MG63 (cell line): ENCODE measurements around the gene UGT1A1. TPM values are rescaled to one million over a fixed set of nuclear protein-coding genes. Genes with fewer than 3 reads are reported as not detected.
"Not testable (repeated sequence)": the region's sequence is repeated elsewhere in the genome, so short reads cannot be mapped to it uniquely, and the experiment has no call there.

Experiments used
- DNase-seq: peaks from one replicate; pipeline ENCODE4 v3.0.0-alpha.2; 2020
- H3K27me3 ChIP-seq: fragments of 250-450 bp; sonication (Bioruptor Pico); 2 replicates; pipeline ENCODE4 v1.5.1; 2020; ENCODE audit warnings: mild to moderate bottlenecking, moderate library complexity
- H3K36me3 ChIP-seq: fragments of 250-450 bp; sonication (Bioruptor Pico); 2 replicates; pipeline ENCODE4 v1.5.1; 2020; ENCODE audit warnings: mild to moderate bottlenecking, moderate library complexity
- H3K4me3 ChIP-seq: fragments of 250-450 bp; sonication (Bioruptor Pico); 2 replicates; pipeline ENCODE4 v1.5.1; 2020; ENCODE audit warnings: mild to moderate bottlenecking, moderate library complexity
- H3K9me3 ChIP-seq: fragments of 250-450 bp; sonication (Bioruptor Pico); 2 replicates; pipeline ENCODE4 v1.5.1; 2020; ENCODE audit warnings: mild to moderate bottlenecking, moderate library complexity
- total RNA-seq: library from RNA; depleted of rRNA; stranded (reverse); fragments of >200 nt; shearing (Covaris generic); gene quantifications from 2 replicates; pipeline ENCODE4 v1.2.3, GENCODE V29; 2014; ENCODE audit warnings: low replicate concordance; rRNA removed

The UGT1A1 gene
- not detected in 2 replicates for total RNA-seq

DNA sequence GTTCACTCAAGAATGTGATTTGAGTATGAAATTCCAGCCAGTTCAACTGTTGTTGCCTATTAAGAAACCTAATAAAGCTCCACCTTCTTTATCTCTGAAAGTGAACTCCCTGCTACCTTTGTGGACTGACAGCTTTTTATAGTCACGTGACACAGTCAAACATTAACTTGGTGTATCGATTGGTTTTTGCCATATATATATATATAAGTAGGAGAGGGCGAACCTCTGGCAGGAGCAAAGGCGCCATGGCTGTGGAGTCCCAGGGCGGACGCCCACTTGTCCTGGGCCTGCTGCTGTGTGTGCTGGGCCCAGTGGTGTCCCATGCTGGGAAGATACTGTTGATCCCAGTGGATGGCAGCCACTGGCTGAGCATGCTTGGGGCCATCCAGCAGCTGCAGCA lies at the start of gene UGT1A1:
TSS of gene UGT1A1 (plus strand) at position 228 of the 400 bp plus-strand sequence. CDS start at position 246, 18 bp downstream.
- Histone ChIP-seq H3K9me3 (no peaks in the 10 kb centered on the region), H3K36me3 (no peaks in the 10 kb centered on the region), H3K27me3 (no peaks in the 10 kb centered on the region), H3K4me3 (no peak within 1 kb of the TSS)
- DNase-seq, result no peak

DNA sequence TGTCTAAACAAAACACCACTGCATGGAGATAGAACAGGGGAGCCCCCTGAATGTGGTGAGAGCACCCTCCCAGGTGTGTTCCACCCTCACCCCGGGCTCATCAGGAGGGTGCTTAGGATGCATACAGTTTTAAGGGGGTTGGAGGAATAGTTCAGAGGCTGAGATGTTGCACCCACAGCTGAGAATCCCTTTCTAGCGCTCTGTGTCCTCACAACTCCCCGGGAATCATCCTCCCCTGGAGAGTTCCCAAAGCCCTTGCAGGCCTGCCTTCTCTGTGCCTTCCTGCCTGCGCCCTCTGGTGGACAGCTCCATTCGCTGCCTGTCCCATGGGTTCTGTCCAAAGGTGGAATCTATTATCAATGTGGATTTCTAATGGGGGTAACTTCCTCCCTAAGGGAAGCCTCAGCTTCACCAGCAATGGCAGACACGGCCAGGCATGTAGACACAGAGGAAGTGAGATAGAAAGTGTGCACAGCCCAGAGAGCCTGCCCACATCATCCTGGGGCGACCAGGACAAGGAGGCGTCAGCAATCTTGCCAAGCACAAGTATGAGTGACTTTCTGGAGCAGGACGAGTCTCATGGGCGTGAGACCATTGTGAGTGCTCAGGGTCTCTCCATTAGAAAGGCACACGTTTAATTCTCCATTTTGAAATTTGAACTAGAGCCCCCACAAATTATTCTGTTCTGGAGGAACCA lies 48.6 kb upstream of the UGT1A1 start:
- no peaks in the 10 kb centered on the region for H3K36me3 ChIP-seq
- H3K4me3 ChIP-seq, result no peak overlapping the region
- no peaks in the 10 kb centered on the region for H3K9me3 ChIP-seq
- DNase-seq, result peak; percentile 84
- no peaks in the 10 kb centered on the region for H3K27me3 ChIP-seq

DNA sequence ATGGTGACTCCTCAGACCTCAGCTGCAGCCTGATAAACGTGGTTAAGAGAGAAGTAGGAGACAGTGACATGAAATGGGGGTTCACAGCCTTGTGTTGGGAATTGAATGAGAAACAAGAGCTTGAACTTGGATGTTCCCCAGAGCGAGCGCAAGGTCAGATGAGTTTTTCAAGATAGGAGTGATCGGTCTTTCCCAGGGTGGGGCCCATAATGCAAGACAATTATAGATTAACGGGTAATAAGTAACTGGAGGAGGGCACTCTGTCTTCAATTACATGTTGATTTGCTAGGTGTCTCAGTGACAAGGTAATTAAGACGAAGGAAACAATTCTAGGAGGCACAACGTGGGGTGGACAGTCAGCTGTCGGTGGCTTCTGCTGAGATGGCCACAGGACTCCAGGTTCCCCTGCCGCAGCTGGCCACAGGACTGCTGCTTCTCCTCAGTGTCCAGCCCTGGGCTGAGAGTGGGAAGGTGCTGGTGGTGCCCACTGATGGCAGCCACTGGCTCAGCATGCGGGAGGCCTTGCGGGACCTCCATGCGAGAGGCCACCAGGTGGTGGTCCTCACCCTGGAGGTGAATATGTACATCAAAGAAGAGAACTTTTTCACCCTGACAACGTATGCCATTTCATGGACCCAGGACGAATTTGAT lies 47.3 kb upstream of the UGT1A1 start, which contains the start of gene UGT1A5:
TSS of gene UGT1A5 (plus strand) at position 297 of the 651 bp plus-strand sequence. CDS start at position 382, 85 bp downstream.
- Histone ChIP-seq H3K27me3 (no peaks in the 10 kb centered on the region), H3K4me3 (no peak within 1 kb of the TSS), H3K36me3 (no peaks in the 10 kb centered on the region), H3K9me3 (no peaks in the 10 kb centered on the region)
- no peak for DNase-seq

DNA sequence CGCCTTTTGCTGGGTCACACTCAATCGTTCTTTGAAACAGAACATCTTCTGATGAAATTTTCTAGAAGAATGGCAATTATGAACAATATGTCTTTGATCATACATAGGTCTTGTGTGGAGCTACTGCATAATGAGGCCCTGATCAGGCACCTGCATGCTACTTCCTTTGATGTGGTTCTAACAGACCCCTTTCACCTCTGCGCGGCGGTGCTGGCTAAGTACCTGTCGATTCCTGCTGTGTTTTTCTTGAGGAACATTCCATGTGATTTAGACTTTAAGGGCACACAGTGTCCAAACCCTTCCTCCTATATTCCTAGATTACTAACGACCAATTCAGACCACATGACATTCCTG lies 46.8 kb upstream of the UGT1A1 start:
- Histone ChIP-seq H3K36me3 (no peaks in the 10 kb centered on the region), H3K4me3 (no peak overlapping the region)

DNA sequence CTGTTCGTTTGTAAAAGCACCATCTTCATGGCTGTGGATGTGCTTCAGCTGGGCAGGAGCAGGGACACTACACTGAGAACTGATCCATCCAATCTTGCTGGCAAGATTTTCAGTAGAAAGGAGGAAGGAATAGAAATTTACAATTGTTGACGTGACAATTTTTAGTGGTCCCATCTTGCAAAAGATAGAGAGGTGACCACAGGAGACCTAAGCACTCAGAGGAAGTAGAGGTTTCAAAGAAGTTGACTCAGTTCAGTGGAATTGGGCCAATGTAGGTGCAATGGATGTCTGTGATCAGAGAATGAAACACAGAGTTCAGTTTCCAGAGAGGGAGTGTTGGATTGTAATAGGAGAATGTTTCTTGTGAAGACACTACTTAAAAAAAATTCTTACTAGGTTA lies 45.9 kb upstream of the UGT1A1 start:
- no peaks in the 10 kb centered on the region for H3K9me3 ChIP-seq
- DNase-seq, result no peak
- H3K4me3 ChIP-seq, result no peak overlapping the region
- no peaks in the 10 kb centered on the region for H3K36me3 ChIP-seq
- H3K27me3 ChIP-seq, result no peaks in the 10 kb centered on the region

More for the DNA sequence above, 46.8 kb upstream of the UGT1A1 start:
- no peak for DNase-seq
- Histone ChIP-seq H3K27me3 (no peaks in the 10 kb centered on the region), H3K9me3 (no peaks in the 10 kb centered on the region)

DNA sequence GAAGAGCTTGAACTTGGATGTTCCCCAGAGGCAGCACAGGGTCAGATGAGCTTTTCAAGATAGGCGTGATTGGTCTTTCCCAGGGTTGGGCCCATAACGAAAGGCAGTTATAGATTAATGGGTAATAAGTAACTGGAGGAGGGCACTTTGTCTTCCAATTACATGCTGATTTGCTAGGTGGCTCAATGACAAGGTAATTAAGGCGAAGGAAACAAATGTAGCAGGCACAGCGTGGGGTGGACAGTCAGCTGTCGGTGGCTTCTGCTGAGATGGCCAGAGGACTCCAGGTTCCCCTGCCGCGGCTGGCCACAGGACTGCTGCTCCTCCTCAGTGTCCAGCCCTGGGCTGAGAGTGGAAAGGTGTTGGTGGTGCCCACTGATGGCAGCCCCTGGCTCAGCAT lies 41.5 kb upstream of the UGT1A1 start, which contains the start of gene UGT1A4:
TSS of gene UGT1A4 (plus strand) at position 185 of the 400 bp plus-strand sequence. CDS start at position 270, 85 bp downstream.
- H3K36me3 ChIP-seq, result no peaks in the 10 kb centered on the region
- no peak for DNase-seq
- no peak within 1 kb of the TSS for H3K4me3 ChIP-seq
- no peaks in the 10 kb centered on the region for H3K9me3 ChIP-seq
- no peaks in the 10 kb centered on the region for H3K27me3 ChIP-seq

DNA sequence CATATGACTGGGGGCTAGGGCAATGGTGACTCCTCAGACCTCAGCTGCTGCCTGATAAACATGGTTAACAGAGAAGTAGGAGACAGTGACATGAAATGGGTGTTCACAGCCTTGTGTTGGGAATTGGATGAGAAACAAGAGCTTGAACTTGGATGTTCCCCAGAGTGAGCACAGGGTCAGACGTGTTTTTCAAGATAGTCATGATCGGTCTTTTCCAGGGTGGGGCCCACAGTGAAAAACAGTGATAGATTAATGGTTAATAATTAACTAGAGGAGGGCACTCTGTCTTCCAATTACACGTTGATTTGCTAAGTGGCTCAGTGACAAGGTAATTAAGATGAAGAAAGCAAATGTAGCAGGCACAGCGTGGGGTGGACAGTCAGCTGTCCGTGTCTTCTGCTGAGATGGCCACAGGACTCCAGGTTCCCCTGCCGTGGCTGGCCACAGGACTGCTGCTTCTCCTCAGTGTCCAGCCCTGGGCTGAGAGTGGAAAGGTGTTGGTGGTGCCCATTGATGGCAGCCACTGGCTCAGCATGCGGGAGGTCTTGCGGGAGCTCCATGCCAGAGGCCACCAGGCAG lies 31.3 kb upstream of the UGT1A1 start, which contains the start of gene UGT1A3:
TSS of gene UGT1A3 (plus strand) at position 320 of the 579 bp plus-strand sequence. CDS start at position 405, 85 bp downstream.
- H3K9me3 ChIP-seq, result no peaks in the 10 kb centered on the region
- no peak for DNase-seq

DNA sequence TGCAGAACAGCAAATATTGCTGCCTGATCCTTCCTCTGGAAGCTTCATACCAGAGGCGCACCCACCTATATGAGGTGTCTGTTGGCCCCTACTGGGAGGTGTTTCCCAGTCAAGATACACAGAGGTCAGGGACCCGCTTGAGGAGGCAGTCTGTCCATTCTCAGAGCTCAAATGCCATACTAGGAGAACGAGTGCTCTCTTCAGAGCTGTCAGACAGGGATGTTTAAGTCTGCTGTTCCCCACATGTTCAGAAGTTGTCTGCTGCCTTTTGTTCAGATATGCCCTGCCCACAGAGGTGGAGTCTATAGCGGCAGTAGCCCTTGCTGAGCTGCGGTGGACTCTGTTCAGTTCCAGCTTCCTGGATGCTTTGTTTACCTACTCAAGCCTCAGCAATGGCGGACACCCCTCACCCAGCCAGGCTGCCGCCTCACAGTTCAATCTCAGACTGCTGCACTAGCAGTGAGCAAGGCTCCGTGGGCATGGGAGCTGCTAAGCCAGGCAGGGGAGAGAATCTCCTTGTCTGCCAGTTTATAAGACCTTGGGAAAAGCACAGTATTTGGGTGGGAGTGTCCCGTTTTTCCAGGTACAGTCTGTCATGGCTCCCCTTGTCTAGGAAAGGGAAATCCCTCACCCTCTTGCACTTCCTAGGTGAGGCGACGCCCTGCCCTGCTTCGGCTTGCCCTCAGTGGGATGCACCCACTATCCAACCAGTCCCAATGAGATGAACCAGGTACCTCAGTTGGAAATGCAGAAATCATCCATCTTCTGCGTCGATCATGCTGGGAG lies 23.0 kb upstream of the UGT1A1 start:
- H3K36me3 ChIP-seq, DNase-seq, H3K9me3 ChIP-seq, H3K4me3 ChIP-seq, H3K27me3 ChIP-seq: not testable (repeated sequence)

More for the DNA sequence above, 31.3 kb upstream of the UGT1A1 start, which contains the start of gene UGT1A3:
- no peak within 1 kb of the TSS for H3K4me3 ChIP-seq
- no peaks in the 10 kb centered on the region for H3K27me3 ChIP-seq
- H3K36me3 ChIP-seq, result no peaks in the 10 kb centered on the region

DNA sequence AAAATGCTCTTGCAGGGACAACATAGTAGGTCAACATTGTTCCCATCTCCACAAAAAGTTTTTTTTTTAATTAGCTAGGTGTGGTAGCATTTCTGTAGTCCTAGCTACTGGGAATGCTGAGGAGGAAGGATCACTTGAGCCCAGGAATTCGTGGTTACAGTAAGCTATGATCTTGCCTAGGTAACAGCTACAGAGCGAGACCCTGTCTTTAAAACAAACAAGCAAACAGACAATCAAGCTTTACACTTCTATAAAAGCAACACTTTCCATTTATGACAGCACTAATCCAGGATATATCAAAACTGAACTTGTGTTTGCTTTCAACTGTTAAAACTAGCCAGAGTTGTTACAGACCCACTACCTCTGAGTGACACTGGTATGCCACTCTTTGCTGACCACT lies 19.2 kb upstream of the UGT1A1 start:
- Histone ChIP-seq H3K4me3 (no peak overlapping the region), H3K27me3 (0 out of 2 replicates have a peak, but pooled peaks cover 2% of the 10 kb centered on the region), H3K36me3 (no peaks in the 10 kb centered on the region), H3K9me3 (no peaks in the 10 kb centered on the region)
- DNase-seq, result no peak

DNA sequence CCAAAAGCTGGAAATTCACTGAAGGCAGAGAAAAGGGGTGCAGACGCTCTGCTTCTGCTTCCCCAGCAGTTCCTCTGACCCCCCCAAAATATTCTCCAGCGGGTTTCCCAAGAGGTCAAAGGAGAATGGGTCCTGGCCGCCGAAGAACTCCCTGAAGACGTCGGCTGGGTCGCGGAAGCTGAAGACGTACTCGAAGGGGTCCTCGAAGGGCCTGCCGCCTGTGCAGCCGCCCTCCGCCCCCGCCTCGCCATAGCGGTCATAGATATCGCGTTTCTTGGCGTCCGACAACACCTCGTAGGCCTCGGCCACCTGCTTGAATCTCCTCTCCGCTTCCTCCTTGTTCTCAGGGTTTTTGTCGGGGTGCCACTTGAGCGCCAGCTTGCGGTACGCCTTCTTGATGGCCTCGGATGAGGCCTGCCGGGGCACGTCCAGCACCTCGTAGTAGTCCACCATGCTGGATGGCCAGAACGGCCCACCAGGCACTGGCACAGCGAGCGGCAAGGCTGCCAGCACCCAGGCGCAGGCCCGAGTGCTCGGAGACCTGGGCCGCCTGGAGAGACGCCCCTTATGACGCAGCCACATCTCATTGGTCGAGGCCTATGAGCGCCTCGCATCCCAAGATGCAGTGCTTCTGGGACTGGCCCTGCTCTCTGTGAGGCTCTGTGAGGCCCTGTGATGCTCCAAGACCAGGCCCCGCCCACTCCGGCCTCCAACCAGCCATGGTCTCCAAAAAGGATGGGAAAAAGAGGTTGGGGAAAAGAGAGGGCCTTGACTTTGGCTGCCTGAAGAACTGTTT lies 16.4 kb upstream of the UGT1A1 start:
- Histone ChIP-seq H3K4me3 (no peak overlapping the region), H3K27me3 (no peaks in the 10 kb centered on the region), H3K9me3 (no peaks in the 10 kb centered on the region), H3K36me3 (no peaks in the 10 kb centered on the region)
- DNase-seq, result no peak

DNA sequence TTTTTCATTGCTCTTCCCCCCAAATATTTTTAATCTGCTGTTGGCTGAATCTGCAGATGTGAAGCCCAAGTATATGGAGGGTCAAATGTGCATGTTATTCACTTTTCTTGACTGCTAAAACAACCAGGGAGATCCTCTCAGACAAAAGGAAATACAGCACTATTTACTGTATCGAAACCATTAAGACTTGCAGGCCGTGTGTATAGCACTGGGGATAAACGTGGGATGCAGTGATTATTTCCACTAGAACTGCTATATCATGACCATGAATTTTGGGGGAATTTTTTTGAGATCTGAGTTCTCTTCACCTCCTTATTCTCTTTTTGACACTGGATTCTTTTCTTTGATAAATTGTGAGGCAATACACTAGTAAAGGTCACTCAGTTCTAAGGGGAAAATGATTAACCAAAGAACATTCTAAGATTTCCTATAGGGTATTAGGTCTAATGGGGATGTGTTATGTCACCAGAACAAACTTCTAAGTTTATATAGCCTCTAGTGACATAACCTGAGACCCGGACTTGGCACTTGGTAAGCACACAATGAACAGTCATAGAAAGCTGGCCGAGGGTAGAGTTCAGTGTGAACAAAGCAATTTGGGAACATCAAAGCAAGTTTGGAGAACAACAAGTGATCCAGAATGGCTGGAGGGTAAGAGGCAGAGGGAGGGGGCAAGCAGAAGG lies 14.9 kb upstream of the UGT1A1 start:
- Histone ChIP-seq H3K9me3 (peaks cover 2% of the 10 kb centered on the region), H3K36me3 (no peaks in the 10 kb centered on the region), H3K4me3 (no peak overlapping the region), H3K27me3 (no peaks in the 10 kb centered on the region)
- DNase-seq, result no peak

DNA sequence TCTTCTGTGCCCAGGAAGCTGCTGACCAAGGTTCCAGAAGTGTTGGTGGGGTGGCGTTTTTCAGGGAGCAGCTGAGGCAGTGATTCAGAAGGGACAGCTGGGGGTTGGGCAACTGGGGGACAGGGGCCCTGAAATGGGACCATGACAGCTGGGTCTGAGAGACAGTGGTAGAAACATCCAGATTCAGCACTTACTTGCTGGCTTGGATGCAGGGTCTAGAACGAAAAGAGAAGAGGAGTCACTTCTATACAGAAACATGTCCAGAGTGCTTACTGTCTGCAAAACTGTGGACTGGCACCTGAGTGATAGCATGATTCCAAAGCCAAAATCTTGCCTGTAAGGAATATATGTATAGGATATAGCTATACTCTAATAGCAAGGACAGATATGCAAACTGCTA lies 14.2 kb upstream of the UGT1A1 start:
- H3K27me3 ChIP-seq, H3K9me3 ChIP-seq, DNase-seq, H3K4me3 ChIP-seq, H3K36me3 ChIP-seq: not testable (repeated sequence)

DNA sequence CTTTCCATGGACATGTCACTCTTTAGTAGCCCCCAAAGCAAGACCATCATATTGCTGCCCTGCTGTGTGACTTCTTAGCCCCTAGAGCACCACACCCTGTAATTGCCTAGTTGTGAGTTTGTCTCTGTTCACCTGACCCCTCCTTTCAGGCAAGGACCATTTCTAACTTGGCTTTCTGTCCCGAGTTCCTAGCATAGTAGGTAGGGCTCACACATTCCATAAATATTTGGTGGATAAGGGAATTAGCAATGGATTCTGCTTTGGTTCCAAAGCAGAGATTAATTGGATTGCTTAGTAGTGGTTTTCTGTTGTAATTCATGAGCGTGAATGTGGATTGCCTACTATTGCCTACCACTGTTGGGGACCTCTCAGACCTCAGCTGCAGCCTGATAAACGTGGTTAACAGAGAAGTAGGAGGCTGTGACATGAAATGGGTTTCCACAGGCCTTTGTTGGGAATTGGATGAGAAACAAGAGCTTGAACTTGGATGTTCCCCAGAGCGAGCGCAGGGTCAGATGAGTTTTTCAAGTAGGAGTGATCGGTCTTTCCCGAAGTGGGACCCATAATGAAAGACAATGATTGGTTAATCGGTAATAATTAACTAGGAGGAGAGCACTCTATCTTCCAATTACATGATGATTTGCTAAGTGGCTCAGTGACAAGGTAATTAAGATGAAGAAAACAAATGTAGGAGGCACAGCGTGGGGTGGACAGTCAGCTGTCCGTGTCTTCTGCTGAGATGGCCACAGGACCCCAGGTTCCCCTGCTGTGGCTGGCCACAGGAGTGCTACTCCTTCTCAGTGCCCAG lies 13.4 kb upstream of the UGT1A1 start:
- Histone ChIP-seq H3K4me3 (no peak overlapping the region), H3K9me3 (peaks cover 11% of the 10 kb centered on the region), H3K27me3 (no peaks in the 10 kb centered on the region), H3K36me3 (no peaks in the 10 kb centered on the region)
- DNase-seq, result no peak

DNA sequence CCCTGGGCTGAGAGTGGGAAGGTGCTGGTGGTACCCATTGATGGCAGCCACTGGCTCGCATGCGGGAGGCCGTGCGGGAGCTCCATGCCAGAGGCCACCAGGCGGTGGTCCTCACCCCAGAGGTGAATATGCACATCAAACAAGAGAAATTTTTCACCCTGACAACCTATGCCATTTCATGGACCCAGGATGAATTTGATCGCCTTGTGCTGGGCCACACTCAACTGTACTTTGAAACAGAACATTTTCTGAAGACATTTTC lies 12.9 kb upstream of the UGT1A1 start:
- DNase-seq, result no peak
- Histone ChIP-seq H3K36me3 (no peaks in the 10 kb centered on the region), H3K27me3 (no peaks in the 10 kb centered on the region), H3K4me3 (no peak overlapping the region), H3K9me3 (peaks cover 14% of the 10 kb centered on the region)

DNA sequence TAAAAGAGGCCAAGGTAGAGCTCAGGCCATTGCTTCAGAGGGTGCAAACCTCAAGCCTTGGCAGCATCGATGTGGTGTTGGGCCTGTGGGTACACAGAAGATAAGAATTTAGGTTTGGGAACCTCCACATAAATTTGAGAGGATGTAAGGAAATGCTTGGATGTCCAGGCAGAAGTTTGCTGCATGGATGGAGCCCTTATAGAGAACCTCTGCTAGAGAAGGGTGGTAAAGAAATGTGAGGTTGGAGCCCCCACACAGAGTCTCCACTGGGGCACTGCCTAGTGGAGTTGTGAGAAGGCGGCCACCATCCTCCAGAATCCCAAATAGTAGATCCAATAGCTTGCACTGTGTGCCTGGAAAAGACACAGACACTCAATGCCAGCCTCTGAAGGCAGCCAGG lies 9.4 kb upstream of the UGT1A1 start:
- not testable (repeated sequence) for H3K4me3 ChIP-seq, DNase-seq, H3K27me3 ChIP-seq, H3K36me3 ChIP-seq
- H3K9me3 ChIP-seq, result peaks cover 14% of the 10 kb centered on the region
